ENCODE data around the gene ZNF91. TPM values are rescaled to one million over a fixed set of nuclear protein-coding genes. Genes with fewer than 3 reads are reported as not detected.

The ZNF91 gene
- total and polyA plus RNA-seq, 2 of the 4 experiments (the other 2 are of a cell fraction) = 7.9 to 17.0 TPM

DNA sequence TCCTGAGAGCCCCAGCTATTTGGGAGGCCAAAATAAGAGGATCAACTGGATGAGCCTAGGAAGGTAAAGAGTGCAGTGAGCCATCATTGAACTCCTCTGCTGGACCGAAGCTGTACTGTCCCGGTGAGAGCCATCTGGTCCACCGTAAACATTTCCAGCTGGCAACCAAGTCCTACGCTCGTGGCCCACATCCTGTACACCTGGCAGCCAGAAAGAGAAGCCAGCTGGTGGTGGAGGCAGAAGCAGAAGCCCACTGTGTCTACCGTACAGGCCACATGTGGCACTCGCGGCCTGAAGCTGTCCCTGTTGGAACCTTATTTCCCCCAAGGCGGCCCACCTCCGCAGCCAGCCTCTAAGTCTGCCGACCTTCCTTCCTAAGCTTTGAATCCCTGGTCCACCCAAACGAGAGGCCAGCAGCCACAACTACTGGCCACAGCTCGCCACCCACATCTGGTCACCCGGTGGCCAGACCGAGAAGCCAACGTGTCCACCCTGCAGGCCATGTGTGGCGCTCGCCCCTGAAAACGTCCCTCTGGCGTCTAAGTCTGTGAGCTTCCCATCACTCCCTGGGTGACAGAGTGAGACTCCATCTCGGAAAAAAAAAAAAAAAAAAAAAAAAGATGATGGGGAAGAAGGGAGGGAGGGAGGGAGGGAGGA lies 14.2 kb upstream of the ZNF91 start:
- H3K23ac ChIP-seq (ENCODE audit: low read depth, low read length) = no peak overlapping the region
- no peak overlapping the region for H2BK20ac ChIP-seq (ENCODE audit: low read depth, low read length)
- H2BK15ac ChIP-seq (ENCODE audit: low read depth, low read length) = no peak overlapping the region
- H3K79me1 ChIP-seq (ENCODE audit: low read depth in 1 of 2, low read length in 2 of 2) = no peaks in the 10 kb centered on the region
- peaks cover 6% of the 10 kb centered on the region for H3K9me3 ChIP-seq (ENCODE audit: control insufficient read depth, insufficient read depth, low read length)
- no peak overlapping the region for H4K5ac ChIP-seq (ENCODE audit: low read depth, low read length)
- no peak overlapping the region for H2AK9ac ChIP-seq (replicated peaks; ENCODE audit: low read depth, low read length, poor library complexity)
- no peak overlapping the region for H3K4me2 ChIP-seq (ENCODE audit: low read depth, low read length)
- no peak overlapping the region for H3K4me3 ChIP-seq (ENCODE audit: insufficient read depth, low read depth, low read length)
- no peak overlapping the region for H2AK5ac ChIP-seq (ENCODE audit: low read depth, low read length)
- H3K9me1 ChIP-seq (ENCODE audit: insufficient read depth, low read length) = no peaks in the 10 kb centered on the region
- no peak for TF ChIP-seq POLR2A (IDR thresholded peaks at IDR 0.05; ENCODE audit: low read depth, low read length)
- TF ChIP-seq BHLHE40 (IDR thresholded peaks at IDR 0.05; ENCODE audit: low read depth, low read length) = no peak
- H3K14ac ChIP-seq (replicated peaks; ENCODE audit: low read depth, low read length) = no peak overlapping the region
- ATAC-seq (ENCODE audit: low read depth) = no peak
- intact Hi-C loops (cut with micrococcal nuclease) = no loop called here
- H3K18ac ChIP-seq (ENCODE audit: low read depth, low read length) = no peak overlapping the region
- H4K91ac ChIP-seq (ENCODE audit: insufficient read depth, low read depth, low read length) = no peak overlapping the region
- H4K20me1 ChIP-seq (ENCODE audit: insufficient read depth, low read length) = no peaks in the 10 kb centered on the region
- no peak overlapping the region for H3K56ac ChIP-seq (ENCODE audit: extremely low read depth, insufficient read depth, low read length)
- no peak overlapping the region for H2AFZ ChIP-seq (replicated peaks; ENCODE audit: low read length, poor library complexity)
- H3K36me3 ChIP-seq (ENCODE audit: control insufficient read depth, insufficient read depth, low read length) = no peaks in the 10 kb centered on the region
- no peak overlapping the region for H2BK120ac ChIP-seq (ENCODE audit: low read depth, low read length)
- 56% methylated on average over 6 of the region's 21 CpGs; no CpG with 5 or more reads in 1 of the 2 experiments for WGBS, 2 experiments (ENCODE audit: extremely low coverage in 2 of 2, insufficient read length in 1 of 2)
- H3K4me1 ChIP-seq (ENCODE audit: control insufficient read depth, insufficient read depth, low read length) = no peaks in the 10 kb centered on the region
- dilution Hi-C loops (cut with HindIII; ENCODE audit: low sequenced_read_pairs, unreplicated experiment) = no loop called here
- H3K9ac ChIP-seq (ENCODE audit: low read depth, low read length) = no peak overlapping the region
- BruUV-seq (replicated peaks) = no TSS peak
- no peak overlapping the region for H4K8ac ChIP-seq (ENCODE audit: low read depth in 2 of 2, low read length in 2 of 2)
- ChIA-PET CTCF (no interaction called here), POLR2A (ENCODE audit: unreplicated experiment) (no interaction called here)
- in situ Hi-C loops (cut with MboI; ENCODE audit: low sequenced_read_pairs) = no loop called here
- no peak for DNase-seq
- H3K4ac ChIP-seq (ENCODE audit: low read depth, low read length) = no peak overlapping the region
- no peak overlapping the region for H3K27ac ChIP-seq (ENCODE audit: insufficient read depth, low read length)
- no peaks in the 10 kb centered on the region for H3K27me3 ChIP-seq (ENCODE audit: control insufficient read depth, insufficient read depth, low read length)
- H2BK5ac ChIP-seq (ENCODE audit: low read depth, low read length, poor library complexity, severe bottlenecking) = no peak overlapping the region
